Neural progenitor cell (in vitro differentiated cells): Measurements from ENCODE around the gene SMDT1. TPM values are rescaled to one million over a fixed set of nuclear protein-coding genes. Genes with fewer than 3 reads are reported as not detected.

Experiments
- DNase-seq: peaks from one replicate; pipeline ENCODE4 v3.0.0-alpha.2; 2016; ENCODE audit warnings: low spot score
- H2AFZ ChIP-seq: fragments of 200-600 bp; sonication (generic); replicated peaks from 2 replicates; pipeline ENCODE4 v1.6.1; 2016; ENCODE audit warnings: antibody characterized with exemption
- H3F3A ChIP-seq: fragments of 200-600 bp; sonication (generic); 2 replicates; pipeline ENCODE4 v1.6.1; 2016; ENCODE audit warnings: antibody characterized with exemption, low read depth
- H3K27ac ChIP-seq: fragments of 200-600 bp; sonication (generic); 2 replicates; pipeline ENCODE4 v1.5.1; 2016; ENCODE audit warnings: mild to moderate bottlenecking
- H3K27me3 ChIP-seq: fragments of 200-600 bp; sonication (generic); 2 replicates; pipeline ENCODE4 v1.6.1; 2016; ENCODE audit warnings: mild to moderate bottlenecking, moderate library complexity
- H3K36me3 ChIP-seq: fragments of 200-600 bp; sonication (generic); 2 replicates; pipeline ENCODE4 v1.5.1; 2016
- H3K4me1 ChIP-seq: fragments of 200-600 bp; sonication (generic); 2 replicates; pipeline ENCODE4 v1.6.1; 2016; ENCODE audit warnings: mixed run types
- H3K4me2 ChIP-seq: fragments of 200-600 bp; sonication (generic); 2 replicates; pipeline ENCODE4 v1.6.1; 2016
- H3K4me3 ChIP-seq: fragments of 200-600 bp; sonication (generic); 2 replicates; pipeline ENCODE4 v1.5.1; 2016
- H3K79me2 ChIP-seq: fragments of 200-600 bp; sonication (generic); 2 replicates; pipeline ENCODE4 v1.6.1; 2016; ENCODE audit warnings: low read depth
- H3K9ac ChIP-seq: fragments of 200-600 bp; sonication (generic); 2 replicates; pipeline ENCODE4 v1.6.1; 2016
- H3K9me3 ChIP-seq: fragments of 200-600 bp; sonication (generic); 2 replicates; pipeline ENCODE4 v1.5.1; 2016; ENCODE audit warnings: low read depth
- H4K20me1 ChIP-seq: fragments of 200-600 bp; sonication (generic); 2 replicates; pipeline ENCODE4 v1.6.1; 2016; ENCODE audit warnings: low read depth
- H3K27ac Mint-ChIP-seq: 3 replicates; pipeline ENCODE4 v1.8.0; 2021; ENCODE audit warnings: mixed read lengths
- H3K27me3 Mint-ChIP-seq: 2 replicates; pipeline ENCODE4 v1.8.0; 2022; ENCODE audit warnings: low read depth, mild to moderate bottlenecking, inconsistent platforms, moderate library complexity, mixed read lengths; ENCODE audit not compliant: insufficient read depth
- H3K36me3 Mint-ChIP-seq: 3 replicates; pipeline ENCODE4 v1.8.0; 2021; ENCODE audit warnings: mixed read lengths
- H3K4me1 Mint-ChIP-seq: 3 replicates; pipeline ENCODE4 v1.8.0; 2021; ENCODE audit warnings: mixed read lengths
- H3K4me3 Mint-ChIP-seq: 3 replicates; pipeline ENCODE4 v1.8.0; 2021; ENCODE audit warnings: mild to moderate bottlenecking, moderate library complexity, mixed read lengths
- H3K9me3 Mint-ChIP-seq: 3 replicates; pipeline ENCODE4 v1.8.0; 2020; ENCODE audit warnings: mixed read lengths
- CTCF ChIP-seq: fragments of 200-600 bp; sonication (generic); IDR thresholded peaks from 2 replicates; pipeline ENCODE4 v1.5.1; 2017; ENCODE audit warnings: antibody characterized with exemption, mild to moderate bottlenecking
- EZH2 ChIP-seq: fragments of 200-600 bp; sonication (generic); IDR thresholded peaks from 2 replicates; pipeline ENCODE4 v1.6.1; 2017; ENCODE audit warnings: antibody characterized with exemption, mild to moderate bottlenecking, moderate library complexity
- EZH2phosphoT487 ChIP-seq: fragments of 200-600 bp; sonication (generic); IDR thresholded peaks from 2 replicates; pipeline ENCODE4 v1.6.1; 2017; ENCODE audit warnings: antibody characterized with exemption
- total RNA-seq: library from RNA; depleted of rRNA; stranded (reverse); fragments of >200 nt; gene quantifications from 2 replicates; pipeline ENCODE4 v1.2.3, GENCODE V29; 2015; ENCODE audit warnings: low replicate concordance

Gene SMDT1
- total RNA-seq, 1 donor from 2014 or later, result 2.9 TPM

DNA sequence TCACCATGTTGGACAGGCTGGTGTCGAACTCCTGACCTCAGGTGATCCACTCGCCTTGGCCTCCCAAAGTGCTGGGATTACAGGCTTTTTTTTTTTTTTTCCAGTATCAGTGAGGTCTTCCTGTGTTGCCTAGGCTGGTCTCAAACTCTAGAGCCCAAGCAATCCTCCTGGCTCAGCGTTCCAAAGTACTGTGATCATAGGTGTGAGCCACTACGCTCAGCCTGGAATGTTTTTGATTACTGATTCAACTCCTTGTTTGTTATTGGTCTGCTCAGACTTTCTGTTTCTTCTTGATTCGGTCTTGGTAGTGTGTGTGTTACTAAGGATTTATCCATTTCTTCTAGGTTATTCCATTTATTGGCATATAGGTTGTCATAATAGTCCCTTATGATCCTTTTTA lies 40.2 kb upstream of the SMDT1 start:
- DNase-seq, result no peak
- Histone ChIP-seq H3K4me2 (no peak overlapping the region), H3K4me1 (no peaks in the 10 kb centered on the region), H3K27ac (no peak overlapping the region), H4K20me1 (no peaks in the 10 kb centered on the region), H3K27me3 (no peaks in the 10 kb centered on the region), H3K4me3 (no peak overlapping the region), H2AFZ (no peak overlapping the region), H3K9ac (no peak overlapping the region), H3F3A (no peaks in the 10 kb centered on the region), H3K9me3 (no peaks in the 10 kb centered on the region), H3K79me2 (no peaks in the 10 kb centered on the region), H3K36me3 (no peaks in the 10 kb centered on the region)
- Mint-ChIP-seq H3K4me3 (no peak overlapping the region), H3K9me3 (peaks cover 26% of the 10 kb centered on the region), H3K27ac (no peak overlapping the region), H3K4me1 (no peaks in the 10 kb centered on the region), H3K36me3 (peaks cover 5% of the 10 kb centered on the region), H3K27me3 (peaks cover 5% of the 10 kb centered on the region)
- TF ChIP-seq CTCF (no peak), EZH2 (no peak), EZH2phosphoT487 (no peak)

- Histone ChIP-seq H2AFZ (no peak overlapping the region), H3K27me3 (no peaks in the 10 kb centered on the region), H3K4me2 (no peak overlapping the region), H3F3A (no peaks in the 10 kb centered on the region), H4K20me1 (no peaks in the 10 kb centered on the region), H3K9me3 (no peaks in the 10 kb centered on the region), H3K36me3 (no peaks in the 10 kb centered on the region), H3K4me1 (no peaks in the 10 kb centered on the region), H3K4me3 (no peak overlapping the region), H3K79me2 (no peaks in the 10 kb centered on the region), H3K27ac (no peak overlapping the region), H3K9ac (no peak overlapping the region)
- TF ChIP-seq CTCF (no peak), EZH2 (no peak), EZH2phosphoT487 (no peak)
- Mint-ChIP-seq H3K36me3 (peaks cover 5% of the 10 kb centered on the region), H3K27ac (no peak overlapping the region), H3K27me3 (peaks cover 7% of the 10 kb centered on the region), H3K9me3 (peaks cover 23% of the 10 kb centered on the region), H3K4me1 (no peaks in the 10 kb centered on the region), H3K4me3 (no peak overlapping the region)
- DNase-seq, result no peak
These were observed 37.7 kb upstream of the SMDT1 start for GRCh38 chr22:42041784-42042183.

DNA sequence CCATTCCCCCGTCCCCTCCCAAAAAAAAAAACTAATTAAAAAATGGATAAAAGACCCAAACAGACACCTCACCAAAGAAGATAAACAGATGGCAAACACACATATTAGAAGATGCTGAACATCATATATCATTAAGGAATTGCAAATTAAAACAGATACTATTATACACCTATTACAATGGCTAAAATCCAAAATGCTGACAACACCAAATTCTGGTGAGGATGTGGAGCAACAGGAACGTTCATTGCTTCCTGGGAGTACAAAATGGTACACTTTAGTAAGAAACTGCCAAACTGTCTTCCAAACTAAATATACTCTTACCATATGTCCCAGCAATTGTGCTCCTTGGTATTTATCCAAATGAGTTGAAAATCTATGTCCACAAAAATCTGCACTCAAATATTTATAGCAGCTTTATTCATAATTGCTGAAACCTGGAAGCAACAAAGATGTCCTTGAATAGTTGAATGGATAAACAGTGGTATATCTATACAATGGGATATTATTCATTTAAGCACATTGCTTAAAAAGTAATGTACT lies 28.8 kb upstream of the SMDT1 start:
- H3K4me3 ChIP-seq, result no peak overlapping the region
- no peak for TF ChIP-seq EZH2phosphoT487
- TF ChIP-seq EZH2, result no peak
- no peak for TF ChIP-seq CTCF
- H3K27me3 ChIP-seq, result no peaks in the 10 kb centered on the region
- H3K9me3 ChIP-seq, result no peaks in the 10 kb centered on the region
- no peaks in the 10 kb centered on the region for H3K4me1 Mint-ChIP-seq
- no peak overlapping the region for H3K4me2 ChIP-seq
- H3F3A ChIP-seq, result no peaks in the 10 kb centered on the region
- H4K20me1 ChIP-seq, result no peaks in the 10 kb centered on the region
- H3K27me3 Mint-ChIP-seq, result no peaks in the 10 kb centered on the region
- no peak overlapping the region for H2AFZ ChIP-seq
- no peak overlapping the region for H3K27ac Mint-ChIP-seq
- DNase-seq, result no peak
- no peaks in the 10 kb centered on the region for H3K79me2 ChIP-seq
- H3K36me3 Mint-ChIP-seq, result no peaks in the 10 kb centered on the region
- no peaks in the 10 kb centered on the region for H3K4me1 ChIP-seq
- no peak overlapping the region for H3K27ac ChIP-seq
- H3K9ac ChIP-seq, result no peak overlapping the region
- no peaks in the 10 kb centered on the region for H3K36me3 ChIP-seq
- no peaks in the 10 kb centered on the region for H3K9me3 Mint-ChIP-seq
- no peak overlapping the region for H3K4me3 Mint-ChIP-seq
